GM12874 (cell line): ENCODE measurements around the gene RCAN1.

ENCODE experiments used
- CTCF ChIP-seq: IDR thresholded peaks from 2 replicates; pipeline ENCODE4 v1.5.1; 2011; ENCODE audit warnings: low read depth, mild to moderate bottlenecking, control low read depth, low read length, moderate library complexity; ENCODE audit not compliant: insufficient read depth

The RCAN1 gene

GRCh38 chr21:34635307-34635706, 20.4 kb upstream of the RCAN1 start:
- peak; percentile 47 for TF ChIP-seq CTCF

- TF ChIP-seq CTCF, result no peak
Measured at GRCh38 chr21:34632498-34632897, 17.6 kb upstream of the RCAN1 start.

GRCh38 chr21:34630536-34631143, 15.7 kb upstream of the RCAN1 start:
- TF ChIP-seq CTCF, result peak; percentile 62

- TF ChIP-seq CTCF, result no peak
Measured at GRCh38 chr21:34626131-34626530, 11.2 kb upstream of the RCAN1 start.

- no peak for TF ChIP-seq CTCF
Measured at GRCh38 chr21:34625030-34625593, 10.2 kb upstream of the RCAN1 start.

- no peak for TF ChIP-seq CTCF
Measured at GRCh38 chr21:34623516-34623915, 8.6 kb upstream of the RCAN1 start.

- TF ChIP-seq CTCF, result no peak
Measured at GRCh38 chr21:34621434-34622350, 6.8 kb upstream of the RCAN1 start.
